Kidney capillary endothelial cell (primary cell): ENCODE results near the gene FTCD.

Experiments used
- DNase-seq: peaks from one replicate; pipeline ENCODE4 v3.0.0-alpha.2; 2018; ENCODE audit warnings: low spot score

The FTCD gene

DNA sequence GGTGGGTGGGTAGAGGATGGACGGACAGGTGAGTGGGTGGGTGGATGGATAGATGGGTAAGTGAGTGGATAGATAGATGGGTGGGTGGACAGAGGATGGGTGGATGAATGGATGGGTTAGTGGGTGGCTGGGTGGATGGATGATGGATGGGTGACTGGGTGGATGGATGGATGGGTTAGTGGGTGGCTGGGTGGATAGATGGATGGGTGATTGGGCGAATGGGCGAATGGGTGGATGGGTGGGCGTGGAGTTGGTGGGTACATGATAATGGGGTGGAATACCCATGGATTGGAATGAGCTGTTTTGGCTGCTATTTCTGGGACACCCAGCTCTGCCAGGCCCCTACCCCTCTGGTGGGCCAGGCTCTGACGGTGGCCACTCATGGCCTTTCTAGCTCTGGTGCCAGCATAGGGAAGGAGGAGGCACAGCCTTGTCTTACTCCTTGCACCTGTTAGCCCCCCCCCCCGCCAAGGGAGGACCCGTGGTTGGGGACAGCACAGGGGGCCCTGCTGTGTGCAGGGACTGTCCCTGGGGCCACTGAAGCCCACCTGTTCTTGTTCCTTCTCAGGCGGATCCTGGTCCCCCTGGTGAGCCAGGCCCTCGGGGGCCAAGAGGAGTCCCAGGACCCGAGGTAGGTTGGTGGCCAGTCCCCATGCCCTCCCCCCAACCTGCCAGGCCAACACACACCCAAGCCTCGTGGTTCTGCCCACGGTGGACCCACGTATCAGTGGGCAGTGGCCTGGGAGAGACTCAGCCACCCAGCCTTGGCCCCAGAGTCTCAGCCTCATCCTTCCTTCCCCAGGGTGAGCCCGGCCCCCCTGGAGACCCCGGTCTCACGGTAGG is 31.1 kb downstream of the FTCD start:
- no peak for DNase-seq

DNA sequence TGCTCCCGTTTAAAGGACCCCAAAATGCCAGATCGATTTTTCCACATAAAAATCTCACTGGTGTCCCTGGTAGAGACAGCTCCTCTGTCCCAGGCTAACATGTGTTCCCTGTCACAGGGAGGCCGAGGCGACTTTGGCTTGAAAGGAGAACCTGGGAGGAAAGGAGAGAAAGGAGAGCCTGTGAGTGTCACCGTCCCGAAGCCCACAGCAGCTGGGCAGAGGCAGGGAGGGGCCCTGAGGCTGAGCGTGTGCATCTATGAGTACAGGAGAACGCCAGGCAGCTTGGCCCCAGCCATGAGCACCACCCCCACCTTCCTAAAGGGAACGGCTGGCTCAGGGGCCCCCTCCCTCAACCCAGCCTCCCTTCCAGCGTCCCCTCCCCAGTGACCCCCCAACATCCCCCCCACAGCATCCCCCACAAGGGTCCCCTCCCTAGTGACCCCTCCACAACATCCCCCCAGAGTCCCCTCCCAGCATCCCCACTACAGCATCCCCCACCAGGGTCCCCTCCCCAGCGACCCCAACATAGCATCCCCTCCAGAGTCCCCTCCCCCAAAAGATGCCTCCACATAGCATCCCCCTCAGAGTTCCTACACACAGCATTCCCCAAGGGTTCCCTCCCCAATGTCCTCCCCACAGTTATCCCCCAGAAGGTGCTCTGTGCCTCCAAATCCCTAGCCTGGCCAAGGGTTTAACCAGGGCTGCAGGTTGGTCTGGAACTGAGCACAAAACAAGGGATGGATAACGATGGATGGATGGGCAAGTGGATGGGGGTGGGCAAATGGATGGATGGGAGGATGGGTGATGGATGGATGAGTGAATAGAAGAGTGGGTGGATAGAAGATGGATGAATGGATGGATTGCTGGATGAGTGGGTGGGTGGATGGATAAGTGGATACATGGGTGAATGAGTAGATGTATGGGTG is 32.4 kb downstream of the FTCD start:
- DNase-seq, result no peak

DNA sequence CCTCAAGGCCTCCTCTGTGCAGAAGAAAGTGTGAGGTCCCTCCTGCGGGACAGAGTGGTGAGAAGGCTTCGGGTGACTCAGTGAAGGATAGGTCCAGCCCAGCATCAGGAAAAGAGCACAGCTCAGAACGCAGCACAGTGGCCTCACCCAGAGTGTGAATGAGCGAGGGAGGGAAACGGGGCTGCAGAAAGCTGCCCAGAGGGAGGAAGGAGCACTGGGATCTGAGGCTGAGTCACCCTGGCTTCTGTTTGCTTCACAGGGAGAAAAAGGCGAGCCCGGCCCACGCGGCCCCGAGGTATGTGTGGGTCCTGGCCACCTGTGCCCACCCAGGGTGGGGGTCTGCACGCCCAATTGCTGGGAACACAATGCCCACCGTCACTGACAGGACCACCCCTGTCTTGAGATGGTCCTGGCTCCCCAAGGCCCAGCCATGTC is 33.1 kb downstream of the FTCD start:
- DNase-seq, result no peak

DNA sequence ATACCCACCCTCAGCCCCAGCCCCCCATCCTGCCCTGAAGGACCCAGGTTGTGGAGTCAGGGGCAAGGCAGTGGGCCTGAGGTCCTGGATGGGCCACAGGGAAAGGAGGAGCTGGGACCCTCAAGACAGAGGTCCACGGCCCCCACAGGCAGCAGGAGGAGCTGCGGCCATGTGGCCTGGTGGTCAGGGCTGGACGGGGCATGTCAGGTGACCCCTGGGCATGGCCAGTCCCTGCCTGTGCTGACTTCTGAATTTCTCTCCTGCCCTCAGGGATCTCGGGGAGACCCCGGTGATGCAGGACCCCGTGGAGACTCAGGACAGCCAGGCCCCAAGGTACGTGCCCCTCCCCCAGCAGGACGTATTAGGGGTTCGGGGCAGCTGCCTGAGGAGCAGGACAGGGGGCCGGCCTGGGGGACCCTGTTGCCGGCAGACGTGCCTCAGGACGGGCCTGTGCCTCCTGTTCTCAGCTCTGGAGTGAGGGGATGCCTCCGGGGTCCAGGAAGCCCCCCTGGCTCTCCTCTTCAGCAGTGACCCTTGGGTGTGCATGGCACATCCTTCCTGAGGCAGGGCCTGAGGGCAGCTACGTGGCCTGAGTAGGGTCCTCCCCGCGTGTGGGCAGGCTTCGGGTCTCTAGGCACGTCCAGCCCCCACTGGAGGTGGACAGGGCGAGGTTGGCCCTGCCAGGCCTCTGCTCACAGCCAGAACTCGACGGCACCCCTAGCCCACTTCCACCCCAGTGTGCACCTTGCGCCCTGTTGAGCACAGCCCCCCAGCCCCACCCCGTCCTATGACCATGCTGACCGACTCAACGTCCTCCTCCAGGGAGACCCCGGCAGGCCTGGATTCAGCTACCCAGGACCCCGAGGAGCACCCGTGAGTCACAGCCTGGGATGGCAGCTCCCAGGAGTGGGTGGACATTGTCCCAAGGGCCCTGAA is 33.8 kb downstream of the FTCD start:
- no peak for DNase-seq

DNA sequence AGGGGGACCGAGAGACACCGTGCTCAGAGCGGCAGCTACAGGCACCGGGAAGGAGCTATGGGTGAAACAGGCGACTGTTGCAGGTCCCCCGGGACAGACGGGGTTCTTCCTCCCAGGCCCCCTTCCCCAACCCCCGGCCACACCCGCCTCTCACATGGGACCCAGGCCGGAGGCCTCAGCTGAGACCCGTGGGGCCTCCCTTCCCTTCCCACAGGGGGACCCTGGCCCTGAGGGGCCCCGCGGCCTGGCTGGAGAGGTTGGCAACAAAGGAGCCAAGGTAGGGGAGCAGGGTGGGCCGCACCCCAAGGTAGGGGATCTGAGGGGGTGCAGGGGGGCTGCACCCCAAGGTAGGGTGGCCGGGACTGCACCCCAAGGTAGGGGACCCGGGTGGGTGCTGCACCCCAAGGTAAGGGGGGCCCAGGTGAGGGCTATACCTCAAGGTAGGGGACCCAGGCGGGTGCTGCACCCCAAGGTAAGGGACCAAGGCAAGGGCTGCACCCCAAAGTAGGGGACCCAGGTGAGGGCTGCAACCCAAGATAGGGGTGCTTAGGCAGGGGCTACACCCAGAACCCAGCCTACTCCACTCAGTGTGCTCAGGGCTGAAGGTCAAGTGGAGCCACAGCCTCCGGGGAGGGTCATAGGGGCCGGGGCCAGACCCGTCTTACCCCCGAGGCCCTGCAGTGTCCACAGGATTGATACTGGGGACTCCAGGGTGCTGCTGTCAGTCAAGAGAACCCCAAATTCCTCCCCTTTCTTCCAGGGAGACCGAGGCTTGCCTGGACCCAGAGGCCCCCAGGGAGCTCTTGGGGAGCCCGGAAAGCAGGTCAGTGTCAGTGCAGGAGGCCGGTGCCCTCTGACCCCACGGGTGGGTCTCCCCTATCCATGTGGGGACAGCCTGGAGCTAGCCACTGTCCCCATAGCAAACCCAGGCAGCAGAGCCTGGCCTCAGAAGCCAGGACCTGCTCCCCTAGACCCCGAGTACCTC is 34.8 kb downstream of the FTCD start:
- no peak for DNase-seq

DNA sequence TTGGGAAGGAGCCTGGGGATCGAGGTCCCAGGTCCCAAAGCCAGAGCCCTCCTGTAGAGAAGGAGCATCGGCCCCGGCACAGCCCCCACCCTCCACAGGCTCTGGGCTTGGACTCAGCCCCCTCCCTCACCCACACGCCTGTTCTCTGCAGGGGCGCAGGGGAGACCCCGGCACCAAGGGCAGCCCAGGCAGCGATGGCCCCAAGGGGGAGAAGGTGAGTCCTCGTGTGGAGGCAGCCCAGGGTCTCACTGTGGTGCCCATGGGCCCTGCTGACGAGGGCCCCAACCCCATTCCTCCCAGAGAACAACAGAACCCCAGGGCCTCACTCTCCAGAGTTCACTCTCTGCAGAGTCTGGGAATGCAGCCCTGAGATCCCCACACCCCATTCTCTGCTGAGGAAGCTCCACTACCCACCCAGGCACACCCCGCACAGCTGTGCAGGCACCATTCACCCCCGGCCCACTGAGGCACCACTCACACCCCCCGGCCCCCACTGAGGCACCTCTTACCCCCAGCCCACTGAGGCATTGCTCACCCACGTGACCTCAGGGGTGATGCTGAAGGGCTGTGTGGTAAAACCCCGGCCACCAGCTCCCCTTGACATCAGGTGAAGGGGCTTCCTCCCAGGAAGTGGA is 35.6 kb downstream of the FTCD start:
- no peak for DNase-seq

DNA sequence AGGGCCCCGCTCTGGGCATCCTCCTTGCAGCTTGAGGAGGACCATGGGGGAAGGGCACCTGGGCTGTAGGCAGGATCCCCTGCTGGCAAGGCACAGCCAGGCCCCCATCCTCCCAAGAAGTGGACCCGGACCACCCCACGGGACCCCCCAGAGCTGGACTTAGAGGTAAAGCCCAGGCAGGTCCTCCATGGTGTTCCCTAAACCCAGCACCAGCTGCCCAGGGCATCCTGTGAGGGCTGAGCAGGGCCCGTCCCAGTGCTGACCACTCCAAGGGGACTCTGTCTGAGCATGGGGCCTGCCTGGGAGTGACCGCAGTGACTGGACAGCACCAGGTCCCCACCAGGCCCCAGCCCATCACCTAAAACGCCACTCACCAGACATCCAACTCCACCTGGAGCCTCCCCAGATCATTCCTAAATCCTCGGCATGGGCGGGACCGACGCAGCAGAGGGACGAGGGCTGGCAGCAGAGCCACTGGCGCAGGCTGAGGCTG is 36.2 kb downstream of the FTCD start:
- DNase-seq, result no peak

DNA sequence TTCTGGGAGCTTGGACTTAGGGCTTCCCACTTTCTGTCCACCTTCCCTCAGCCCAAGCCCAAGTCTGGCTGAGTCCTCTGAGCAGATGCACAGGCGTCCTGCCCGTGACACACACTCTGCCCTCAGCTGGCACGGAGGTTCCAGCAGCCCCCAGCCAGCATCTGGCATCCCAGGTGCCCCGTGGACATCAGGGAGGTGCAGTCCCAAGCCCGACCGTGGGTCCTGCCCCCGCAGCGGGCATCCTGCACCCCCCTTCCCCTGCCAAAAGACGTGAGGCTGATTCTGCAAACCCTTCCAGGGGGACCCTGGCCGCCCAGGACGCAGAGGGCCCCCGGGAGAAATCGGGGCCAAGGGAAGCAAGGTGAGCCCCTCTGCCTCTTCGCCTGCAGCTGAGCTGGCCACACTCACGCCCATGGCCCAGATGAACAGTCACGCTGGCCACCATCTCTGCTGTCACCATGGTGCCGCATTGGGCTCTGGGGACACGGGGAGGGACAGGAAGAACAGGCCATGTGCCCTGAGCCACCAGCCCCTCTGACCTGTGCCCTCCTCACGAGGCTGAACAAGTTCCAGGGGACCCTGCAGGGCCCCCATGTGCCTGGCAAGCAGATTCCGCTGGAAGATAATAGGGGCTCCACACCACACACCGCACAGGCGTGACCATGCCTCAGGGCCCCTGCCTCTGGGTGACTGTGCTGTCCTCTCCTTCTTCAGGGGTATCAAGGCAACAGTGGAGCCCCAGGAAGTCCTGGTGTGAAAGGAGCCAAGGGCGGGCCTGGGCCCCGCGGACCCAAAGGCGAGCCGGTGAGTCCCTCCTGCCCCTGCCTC is 36.8 kb downstream of the FTCD start:
- DNase-seq, result no peak

DNA sequence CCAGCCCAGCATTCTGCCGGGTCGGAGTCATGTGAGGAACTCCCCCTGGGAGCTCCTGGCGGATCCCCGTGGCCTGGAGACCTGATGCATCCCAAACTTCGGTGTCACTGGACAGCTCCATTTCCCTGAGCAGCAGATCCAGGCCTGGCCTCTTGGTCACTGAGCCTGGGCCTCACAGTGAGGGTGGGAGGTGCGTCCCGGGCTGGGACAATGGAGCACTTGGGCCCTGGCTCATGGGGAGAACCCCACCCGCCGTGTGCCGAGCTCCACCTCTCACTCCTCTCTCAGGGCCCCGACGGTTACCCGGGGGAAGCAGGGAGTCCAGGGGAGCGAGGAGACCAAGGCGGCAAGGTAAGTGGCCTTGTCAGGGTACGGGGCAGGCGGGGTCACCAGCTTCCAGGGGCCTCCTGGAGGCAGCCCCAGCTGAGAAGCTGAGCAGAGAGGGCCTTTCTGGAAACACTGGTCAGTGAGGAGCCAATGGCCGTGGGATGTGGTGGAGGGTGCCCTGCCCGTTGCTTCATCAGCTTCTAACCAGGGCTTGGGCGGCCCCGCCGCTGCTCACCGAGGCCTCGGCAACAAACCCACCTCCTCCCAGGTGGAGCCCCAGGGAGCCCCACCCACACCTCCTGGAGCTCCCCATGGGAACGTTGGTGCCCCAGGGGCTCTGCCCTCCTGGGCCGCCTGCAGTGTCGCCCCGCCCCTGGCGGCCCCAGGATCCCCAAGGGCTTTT is 37.6 kb downstream of the FTCD start:
- no peak for DNase-seq

DNA sequence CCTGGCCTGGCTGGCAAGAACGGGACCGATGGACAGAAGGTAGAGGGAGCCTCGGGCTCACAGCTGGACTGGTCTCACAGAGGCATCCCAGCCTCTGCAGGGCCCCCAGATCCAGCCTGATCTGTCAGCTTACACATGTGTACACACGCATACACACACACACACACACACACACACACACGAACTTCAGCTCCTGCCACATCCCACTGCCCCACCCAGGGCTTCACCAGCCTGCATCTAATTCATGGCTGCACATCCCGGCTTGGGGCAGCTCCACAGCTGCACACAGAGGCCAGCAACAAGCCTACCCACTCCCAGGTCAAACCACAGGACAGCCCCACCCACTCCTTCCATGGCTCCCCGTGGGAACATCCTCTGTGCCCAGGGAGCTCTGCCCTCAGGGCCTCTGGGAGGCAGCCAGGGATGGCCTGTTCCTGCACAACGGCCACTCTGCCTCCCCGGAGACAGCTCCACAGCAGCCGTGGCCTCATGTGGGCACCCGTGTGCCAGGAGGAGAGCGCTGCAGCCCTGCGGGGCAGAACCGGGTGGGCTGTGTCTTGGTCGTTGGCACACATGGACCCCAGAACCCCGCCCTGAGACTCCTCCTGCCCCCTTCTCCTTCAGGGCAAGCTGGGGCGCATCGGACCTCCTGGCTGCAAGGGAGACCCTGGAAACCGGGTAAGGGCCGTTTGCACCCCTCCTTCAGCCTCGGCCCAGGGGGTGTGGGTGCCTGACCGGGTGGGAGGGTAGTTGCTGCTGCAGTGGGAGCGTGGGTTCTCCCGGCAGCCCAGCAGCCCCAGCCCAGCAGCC is 38.4 kb downstream of the FTCD start:
- no peak for DNase-seq

DNA sequence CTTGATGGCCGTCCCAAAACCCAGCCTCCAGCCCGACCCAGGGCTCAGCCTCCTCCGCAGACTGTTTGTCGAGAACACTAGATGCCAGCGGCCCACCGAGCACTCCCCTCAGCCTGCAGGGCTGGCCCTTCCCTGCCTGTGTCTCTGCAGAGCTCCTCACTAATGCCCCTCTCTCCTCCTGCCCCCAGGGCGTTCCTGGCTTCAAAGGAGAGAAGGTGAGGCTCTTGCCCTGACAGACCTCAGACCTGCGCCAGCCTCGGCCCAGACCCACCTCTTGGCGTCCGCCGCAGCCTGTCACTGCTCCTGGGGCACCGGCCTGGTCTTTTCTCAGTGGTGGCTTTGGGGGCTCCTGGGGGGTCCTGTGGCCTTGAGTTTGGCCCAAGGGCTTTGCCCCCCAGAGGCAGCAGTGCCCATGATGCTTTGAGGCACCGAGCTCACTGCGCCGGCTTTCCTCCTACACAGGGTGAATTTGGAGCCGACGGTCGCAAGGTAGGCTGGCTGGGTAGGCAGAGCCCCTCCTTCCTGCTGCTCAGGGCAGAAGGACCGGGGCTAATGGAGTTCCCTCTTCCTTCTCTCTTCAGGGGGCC is 39.1 kb downstream of the FTCD start:
- DNase-seq, result no peak

DNA sequence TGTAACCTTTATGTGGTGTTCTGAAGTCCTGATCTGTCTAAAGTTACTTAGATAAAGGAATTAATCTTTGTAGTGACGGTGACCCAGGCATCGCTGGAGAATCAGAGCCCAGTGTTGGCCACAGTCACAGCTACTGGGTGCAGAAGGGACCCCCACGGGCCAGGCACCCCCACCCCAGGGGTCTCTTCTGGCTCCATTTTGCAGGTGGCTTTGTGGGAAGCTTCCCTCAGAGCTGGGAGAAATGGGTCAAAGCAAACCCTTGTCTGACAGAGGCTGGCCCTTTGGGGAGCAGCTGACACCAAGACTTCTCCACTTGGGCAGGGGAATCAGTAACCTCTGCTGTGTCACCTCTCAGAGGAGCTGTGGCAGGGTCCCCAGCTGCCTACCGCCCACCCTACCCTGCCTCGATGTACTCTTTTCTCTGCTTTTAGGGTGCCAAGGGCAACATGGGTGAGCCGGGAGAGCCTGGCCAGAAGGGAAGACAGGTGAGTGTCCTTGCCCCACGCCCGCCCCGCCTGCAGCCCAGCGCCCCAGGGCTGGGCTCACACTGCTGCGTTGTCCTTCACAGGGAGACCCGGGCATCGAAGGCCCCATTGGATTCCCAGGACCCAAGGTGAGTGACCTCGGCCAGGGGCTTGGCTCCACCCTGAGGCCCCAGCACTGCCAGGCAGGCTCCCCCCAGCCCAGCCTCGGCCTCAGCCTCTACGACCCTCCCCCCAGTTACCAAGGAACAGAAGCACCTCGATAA is 39.8 kb downstream of the FTCD start:
- no peak for DNase-seq

DNA sequence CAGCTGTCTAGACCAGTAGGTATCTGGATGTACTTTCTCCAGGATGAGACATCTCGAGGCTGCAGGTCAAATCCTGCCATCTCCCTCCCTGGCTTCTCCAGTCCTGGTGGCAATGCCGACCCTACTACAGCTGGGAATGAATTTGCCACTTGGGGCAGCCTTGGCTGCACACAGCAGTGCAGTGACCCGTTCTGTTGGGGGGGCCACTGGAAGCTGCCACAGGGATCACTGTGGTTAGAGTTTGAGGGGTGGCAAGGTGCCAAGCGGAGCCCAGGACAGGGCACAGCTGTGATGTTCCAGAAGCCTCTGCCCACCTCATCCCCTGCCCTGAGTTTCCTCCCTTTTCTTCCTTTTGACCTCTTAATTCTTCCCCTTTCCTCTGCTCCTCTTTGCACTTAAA is 40.4 kb downstream of the FTCD start:
- no peak for DNase-seq

DNA sequence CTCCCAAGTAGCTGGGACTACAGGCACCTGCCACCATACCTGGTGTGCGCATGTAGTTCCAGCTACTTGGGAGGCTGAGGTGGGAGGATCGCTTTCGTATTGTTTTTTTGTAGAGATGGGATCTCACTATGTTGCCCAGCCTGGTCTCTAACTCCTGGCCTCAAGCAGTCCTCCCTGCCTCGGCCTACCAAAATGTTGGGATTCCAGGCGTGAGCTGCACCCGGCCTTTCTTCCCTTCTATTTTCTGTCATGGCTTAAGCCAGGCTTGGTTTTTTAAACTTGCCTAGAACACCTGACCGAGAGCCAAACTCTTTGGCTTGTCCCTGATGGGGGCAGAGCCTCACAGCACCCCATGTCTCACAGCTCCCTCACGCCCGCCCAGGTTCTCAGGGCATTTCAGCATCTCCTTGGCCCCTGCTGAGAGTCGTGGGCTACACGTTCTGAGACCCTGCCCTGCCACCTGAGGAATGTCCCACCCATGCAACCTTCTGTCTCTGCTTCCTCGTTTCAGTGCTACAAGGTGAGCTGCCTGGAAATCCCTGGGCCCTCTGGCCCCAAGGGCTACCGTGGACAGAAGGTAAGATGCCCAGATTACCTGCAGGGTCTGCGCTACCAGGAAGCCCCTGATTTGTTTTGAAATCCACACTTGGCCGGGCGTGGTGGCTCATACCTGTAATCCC is 41.7 kb downstream of the FTCD start:
- DNase-seq, result no peak

DNA sequence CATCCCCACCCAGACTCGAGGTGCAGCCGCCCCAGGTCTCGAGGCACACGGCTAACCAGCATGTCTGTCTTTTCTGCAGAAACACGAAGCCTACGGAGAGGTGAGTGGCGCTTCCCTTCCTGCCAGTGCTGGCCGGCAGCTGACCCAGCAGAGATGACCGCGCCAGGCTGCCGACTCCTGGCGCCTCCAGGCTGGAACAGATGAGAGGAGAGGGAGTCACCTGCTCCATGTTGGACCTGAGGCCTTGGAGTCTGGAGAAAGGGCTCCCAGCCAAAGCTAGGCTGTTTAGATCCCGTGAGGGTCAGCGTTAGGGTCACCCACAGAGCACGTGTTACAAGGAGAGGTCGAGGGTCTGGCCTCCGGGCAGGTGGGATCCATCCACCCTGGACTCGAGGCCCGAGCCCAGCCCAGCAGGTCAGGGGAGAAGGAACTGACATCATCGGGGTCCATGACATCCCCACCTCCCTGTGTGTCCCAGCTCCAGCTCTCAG is 42.6 kb downstream of the FTCD start:
- DNase-seq, result no peak
